Cardiac fibroblast (primary cell): Measurements from ENCODE around the gene SFI1.

Experiments used
- DNase-seq, 2 donors: peaks; one replicate each; pipeline versions ENCODE4 v3.0.0 to v3.0.0-alpha.2; 2010; ENCODE audit warnings: low read depth in 2 of 2
- H3K4me3 ChIP-seq, 2 donors: replicated peaks in 1 of 2; 1 replicate in 1 of 2; 2 replicates in 1 of 2; pipeline ENCODE4 v1.5.1; 2011; ENCODE audit warnings: low read depth in 2 of 2, low read length in 2 of 2, mild to moderate bottlenecking in 2 of 2, moderate library complexity in 1 of 2
- CTCF ChIP-seq: IDR thresholded peaks from one replicate; pipeline ENCODE4 v1.5.1; 2011; ENCODE audit warnings: low read depth, mild to moderate bottlenecking, low read length, inconsistent platforms

SFI1 gene

GRCh38 chr22:31566484-31566883, 70.1 kb downstream of the SFI1 start:
- no peak for DNase-seq
- H3K4me3 ChIP-seq: no peak overlapping the region
- no peak for TF ChIP-seq CTCF

- no peak for DNase-seq
- TF ChIP-seq CTCF: no peak
- H3K4me3 ChIP-seq: no peak overlapping the region
Observed at GRCh38 chr22:31567196-31567595, 70.9 kb downstream of the SFI1 start.

- no peak for TF ChIP-seq CTCF
- no peak for DNase-seq
- H3K4me3 ChIP-seq: no peak overlapping the region
Observed at GRCh38 chr22:31567702-31568101, 71.4 kb downstream of the SFI1 start.

- TF ChIP-seq CTCF: no peak
- H3K4me3 ChIP-seq: no peak overlapping the region
- peak in 1 of 2 donors; percentile 16 for DNase-seq
Observed at GRCh38 chr22:31569126-31569525, 72.8 kb downstream of the SFI1 start.

GRCh38 chr22:31572939-31573338, 76.6 kb downstream of the SFI1 start:
- no peak for DNase-seq
- no peak for TF ChIP-seq CTCF
- no peak overlapping the region for H3K4me3 ChIP-seq

DNA sequence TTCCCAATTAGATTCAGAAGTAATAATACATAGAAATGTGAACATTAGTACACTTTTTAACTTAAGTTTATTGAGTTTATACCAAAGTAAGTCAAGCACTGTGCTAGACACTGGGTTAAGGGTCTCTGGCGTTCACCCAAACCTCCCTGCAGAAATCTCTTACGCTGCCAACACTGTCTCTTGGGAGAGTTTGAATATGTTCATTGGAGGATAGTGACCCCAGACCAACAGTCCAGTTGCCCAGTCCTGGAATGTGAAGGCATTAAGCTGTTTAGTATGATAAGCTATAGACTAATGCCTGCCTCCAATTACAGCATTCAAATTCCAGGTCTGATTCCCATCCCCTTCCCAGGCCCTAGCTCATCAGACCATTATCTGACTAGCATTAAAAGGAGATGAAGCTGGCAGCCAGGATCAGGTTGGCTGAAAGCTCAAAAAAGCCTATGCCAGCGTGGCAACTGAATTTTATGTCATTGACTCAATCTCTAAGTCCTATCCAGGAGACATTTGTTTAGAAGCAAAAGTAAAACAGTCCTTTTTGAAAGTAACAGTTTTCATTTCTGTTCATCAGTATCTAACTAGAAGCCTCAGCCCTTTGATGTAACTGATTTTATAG, 77.8 kb downstream of the SFI1 start:
- DNase-seq: peak; percentile 15 to 89
- no peak for TF ChIP-seq CTCF
- no peak overlapping the region for H3K4me3 ChIP-seq

GRCh38 chr22:31575190-31575589, 78.9 kb downstream of the SFI1 start:
- no peak for TF ChIP-seq CTCF
- DNase-seq: no peak
- no peak overlapping the region for H3K4me3 ChIP-seq
